Neural cell (in vitro differentiated cells): ENCODE data around the gene ANKRD13B. TPM values are rescaled to one million over a fixed set of nuclear protein-coding genes. Genes with fewer than 3 reads are reported as not detected.

Experiments
- H2AFZ ChIP-seq: fragments of 200-600, 300-800 bp; sonication (generic), shearing (Covaris generic); 2 replicates; pipeline ENCODE4 v1.6.0; 2014; ENCODE audit warnings: low read depth, mild to moderate bottlenecking, antibody characterized with exemption, low read length, moderate library complexity
- H3F3A ChIP-seq: fragments of 200-600 bp; shearing (Covaris generic); 2 replicates; pipeline ENCODE4 v1.6.1; 2016; ENCODE audit warnings: mild to moderate bottlenecking, moderate library complexity, mixed read lengths, antibody characterized with exemption, low read length; ENCODE audit not compliant: insufficient read depth, poor library complexity, severe bottlenecking
- H3K27ac ChIP-seq: fragments of 200-600, 300-800 bp; sonication (generic), shearing (Covaris generic); 2 replicates; pipeline ENCODE4 v1.5.1; 2014; ENCODE audit warnings: mild to moderate bottlenecking, low read length, moderate library complexity
- H3K27me3 ChIP-seq: fragments of 300-800, 200-600 bp; sonication (generic), shearing (Covaris generic); 2 replicates; pipeline ENCODE4 v1.6.0; 2014; ENCODE audit warnings: mild to moderate bottlenecking, low read depth, low read length, moderate library complexity; ENCODE audit not compliant: insufficient read depth
- H3K36me3 ChIP-seq: fragments of 300-800, 200-600 bp; sonication (generic), shearing (Covaris generic); 2 replicates; pipeline ENCODE4 v1.5.1; 2014; ENCODE audit warnings: mild to moderate bottlenecking, antibody characterized with exemption, low read length, moderate library complexity; ENCODE audit not compliant: insufficient read depth
- H3K4me2 ChIP-seq: fragments of 300-800, 200-600 bp; sonication (generic), shearing (Covaris generic); 2 replicates; pipeline ENCODE4 v1.6.0; 2014; ENCODE audit warnings: mild to moderate bottlenecking, low read length
- H3K4me3 ChIP-seq: fragments of 300-800, 200-600 bp; sonication (generic), shearing (Covaris generic); 2 replicates; pipeline ENCODE4 v1.5.1; 2014; ENCODE audit warnings: mild to moderate bottlenecking, low read length, moderate library complexity
- H3K79me2 ChIP-seq: fragments of 200-600 bp; shearing (Covaris generic); replicated peaks from 2 replicates; pipeline ENCODE4 v1.6.0; 2014; ENCODE audit warnings: mild to moderate bottlenecking, low read length, moderate library complexity; ENCODE audit not compliant: insufficient read depth
- H3K9ac ChIP-seq: fragments of 300-800, 200-600 bp; sonication (generic), shearing (Covaris generic); 2 replicates; pipeline ENCODE4 v1.6.1; 2016; ENCODE audit warnings: mild to moderate bottlenecking, low read length, mixed read lengths
- H3K9me2 ChIP-seq: fragments of 200-600 bp; shearing (Covaris generic); 2 replicates; pipeline ENCODE4 v1.6.1; 2016; ENCODE audit warnings: mild to moderate bottlenecking, low read length, mixed read lengths; ENCODE audit not compliant: insufficient read depth
- H3K9me3 ChIP-seq: fragments of 200-600, 300-800 bp; sonication (generic), shearing (Covaris generic); 2 replicates; pipeline ENCODE4 v1.6.1; 2016; ENCODE audit warnings: mild to moderate bottlenecking, mixed run types, low read length, moderate library complexity, mixed read lengths
- H4K20me1 ChIP-seq: fragments of 200-600 bp; shearing (Covaris generic); 2 replicates; pipeline ENCODE4 v1.6.1; 2016; ENCODE audit warnings: mild to moderate bottlenecking, mixed run types; ENCODE audit not compliant: insufficient read depth
- CTCF ChIP-seq: fragments of 450-650 bp; IDR thresholded peaks from 2 replicates; pipeline ENCODE4 v1.5.1; 2014; ENCODE audit warnings: antibody characterized with exemption, mild to moderate bottlenecking, moderate library complexity; ENCODE audit not compliant: poor library complexity, severe bottlenecking
- EP300 ChIP-seq: fragments of 450-650 bp; conservative IDR thresholded peaks from 2 replicates; pipeline ENCODE4 v1.6.1; 2014; ENCODE audit warnings: antibody characterized with exemption, mild to moderate bottlenecking, moderate library complexity; ENCODE audit not compliant: poor library complexity, severe bottlenecking
- EZH2 ChIP-seq: fragments of 200-600, 300-800 bp; shearing (Covaris generic), sonication (generic); IDR thresholded peaks from 2 replicates; pipeline ENCODE4 v1.6.1; 2014; ENCODE audit warnings: antibody characterized with exemption, low read length, borderline replicate concordance, mild to moderate bottlenecking; ENCODE audit not compliant: insufficient read depth, poor library complexity, severe bottlenecking
- MXI1 ChIP-seq: fragments of 450-650 bp; conservative IDR thresholded peaks from 2 replicates; pipeline ENCODE4 v1.6.1; 2014; ENCODE audit warnings: antibody characterized with exemption, mild to moderate bottlenecking; ENCODE audit not compliant: poor library complexity, severe bottlenecking
- POLR2AphosphoS5 ChIP-seq: IDR thresholded peaks from 2 replicates; pipeline ENCODE4 v1.6.1; 2012
- RAD21 ChIP-seq: fragments of 450-650 bp; conservative IDR thresholded peaks from 2 replicates; pipeline ENCODE4 v1.6.1; 2014; ENCODE audit warnings: antibody characterized with exemption, mild to moderate bottlenecking, moderate library complexity
- REST ChIP-seq: IDR thresholded peaks from 2 replicates; pipeline ENCODE4 v1.6.1; 2012; ENCODE audit warnings: borderline replicate concordance
- SMC3 ChIP-seq: fragments of 450-650 bp; conservative IDR thresholded peaks from 2 replicates; pipeline ENCODE4 v1.6.1; 2014; ENCODE audit warnings: antibody characterized with exemption, mild to moderate bottlenecking, moderate library complexity; ENCODE audit not compliant: poor library complexity
- TAF1 ChIP-seq: IDR thresholded peaks from 2 replicates; pipeline ENCODE4 v1.6.1; 2012; ENCODE audit warnings: low read depth
- polyA minus RNA-seq: library from RNA; depleted of rRNA, polyadenylated mRNA; stranded (reverse); fragments of >200 nt; gene quantifications from 2 replicates; pipeline ENCODE4 v1.2.3, GENCODE V29; 2014
- polyA plus RNA-seq: library from polyadenylated mRNA; depleted of rRNA; stranded (reverse); fragments of >200 nt; gene quantifications from 2 replicates; pipeline ENCODE4 v1.2.3, GENCODE V29; 2014

The ANKRD13B gene
- polyA plus RNA-seq = 35.0 and 42.7 TPM in 2 replicates
- polyA minus RNA-seq = 34.0 and 38.2 TPM in 2 replicates

GRCh38 chr17:29592850-29593551, at the start of gene ANKRD13B:
TSS of gene ANKRD13B (plus strand) at chr17:29593132. CDS start at chr17:29593622, 490 bp downstream.
- TF ChIP-seq EP300 (peak; percentile 34), MXI1 (peak; percentile 35), RAD21 (no peak), REST (peak; percentile 35), POLR2AphosphoS5 (peak; percentile 48), EZH2 (no peak), CTCF (no peak), SMC3 (no peak), TAF1 (peak; percentile 34)
- H4K20me1 ChIP-seq = peaks cover 18% of the 10 kb centered on the region
- no peaks in the 10 kb centered on the region for H3K27me3 ChIP-seq
- peaks cover 47% of the 10 kb centered on the region for H3K79me2 ChIP-seq
- no peaks in the 10 kb centered on the region for H3K9me3 ChIP-seq
- H3K4me3 ChIP-seq = peak within 1 kb of the TSS; percentile 91
- H3K4me2 ChIP-seq = peak within 1 kb of the TSS; percentile 91
- no peaks in the 10 kb centered on the region for H3K36me3 ChIP-seq
- peak within 1 kb of the TSS; percentile 42 for H2AFZ ChIP-seq
- H3K9me2 ChIP-seq = no peaks in the 10 kb centered on the region
- H3K9ac ChIP-seq = peak within 1 kb of the TSS; percentile 82
- H3F3A ChIP-seq = peaks cover 2% of the 10 kb centered on the region
- peak within 1 kb of the TSS; percentile 57 for H3K27ac ChIP-seq

- H3K9ac ChIP-seq = no peak overlapping the region
- H3K4me2 ChIP-seq = no peak overlapping the region
- peaks cover 10% of the 10 kb centered on the region for H3K36me3 ChIP-seq
- H3K9me3 ChIP-seq = no peaks in the 10 kb centered on the region
- H3K27me3 ChIP-seq = no peaks in the 10 kb centered on the region
- H2AFZ ChIP-seq = no peak overlapping the region
- TF ChIP-seq EP300 (no peak), TAF1 (no peak), MXI1 (no peak), CTCF (no peak), RAD21 (no peak), SMC3 (no peak), REST (no peak), POLR2AphosphoS5 (no peak), EZH2 (no peak)
- H4K20me1 ChIP-seq = no peaks in the 10 kb centered on the region
- no peaks in the 10 kb centered on the region for H3K79me2 ChIP-seq
- no peaks in the 10 kb centered on the region for H3K9me2 ChIP-seq
- H3K4me3 ChIP-seq = no peak overlapping the region
- H3F3A ChIP-seq = no peaks in the 10 kb centered on the region
- no peak overlapping the region for H3K27ac ChIP-seq
These were observed 48.9 kb upstream of the ANKRD13B start for GRCh38 chr17:29544066-29544465.
